GM19023 (cell line): ENCODE data around the gene MISP.
A peak's percentile ranks its signal among the peaks of the same experiment; 100 is the strongest.

Experiments used
- ATAC-seq: cut with Tn5 transposase; IDR thresholded peaks from one replicate; pipeline ENCODE4 v1.9.1; 2021; ENCODE audit warnings: mild to moderate bottlenecking, moderate library complexity; ENCODE audit not compliant: unreplicated experiment

Gene MISP

DNA sequence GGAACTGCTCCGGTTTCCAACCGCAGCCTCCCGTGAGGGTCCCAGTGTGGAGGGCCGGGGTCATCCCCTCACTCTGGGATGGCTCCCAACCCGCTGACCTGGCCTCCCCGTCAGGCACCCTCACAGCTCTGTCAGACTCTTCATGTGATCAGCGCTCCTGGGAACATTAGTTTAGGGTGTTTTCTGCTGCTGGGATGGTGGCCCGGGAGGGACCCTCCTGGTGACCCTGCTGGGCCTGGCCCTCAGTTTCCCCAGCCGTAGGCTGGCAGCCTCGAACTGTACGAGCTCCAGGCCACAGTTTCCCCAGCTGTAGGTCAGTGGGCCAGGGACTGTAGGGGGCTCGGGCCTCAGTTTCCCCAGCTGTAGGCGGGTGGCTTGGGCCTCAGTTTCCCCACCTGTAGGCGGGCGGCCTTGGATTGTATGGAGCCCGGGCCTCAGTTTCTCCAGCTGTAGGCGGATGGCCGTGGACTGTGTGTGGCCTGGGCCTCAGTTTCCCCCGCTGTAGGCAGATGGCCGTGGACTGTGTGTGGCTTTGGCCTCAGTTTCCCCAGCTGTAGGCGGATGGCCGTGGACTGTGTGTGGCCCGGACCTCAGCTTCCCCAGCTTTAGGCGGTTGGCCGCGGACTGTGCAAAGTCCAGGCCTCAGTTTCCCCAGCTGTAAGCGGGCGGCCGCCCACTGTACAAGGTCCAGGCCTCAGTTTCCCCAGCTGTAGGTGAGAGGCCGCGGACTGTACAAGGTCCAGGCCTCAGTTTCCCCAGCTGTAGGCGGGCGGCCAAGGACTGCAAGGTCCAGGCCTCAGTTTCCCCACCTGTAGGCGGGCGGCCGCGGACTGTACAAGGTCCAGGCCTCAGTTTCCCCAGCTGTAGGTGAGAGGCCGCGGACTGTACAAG, 45.0 kb downstream of the MISP start:
- no peak for ATAC-seq

DNA sequence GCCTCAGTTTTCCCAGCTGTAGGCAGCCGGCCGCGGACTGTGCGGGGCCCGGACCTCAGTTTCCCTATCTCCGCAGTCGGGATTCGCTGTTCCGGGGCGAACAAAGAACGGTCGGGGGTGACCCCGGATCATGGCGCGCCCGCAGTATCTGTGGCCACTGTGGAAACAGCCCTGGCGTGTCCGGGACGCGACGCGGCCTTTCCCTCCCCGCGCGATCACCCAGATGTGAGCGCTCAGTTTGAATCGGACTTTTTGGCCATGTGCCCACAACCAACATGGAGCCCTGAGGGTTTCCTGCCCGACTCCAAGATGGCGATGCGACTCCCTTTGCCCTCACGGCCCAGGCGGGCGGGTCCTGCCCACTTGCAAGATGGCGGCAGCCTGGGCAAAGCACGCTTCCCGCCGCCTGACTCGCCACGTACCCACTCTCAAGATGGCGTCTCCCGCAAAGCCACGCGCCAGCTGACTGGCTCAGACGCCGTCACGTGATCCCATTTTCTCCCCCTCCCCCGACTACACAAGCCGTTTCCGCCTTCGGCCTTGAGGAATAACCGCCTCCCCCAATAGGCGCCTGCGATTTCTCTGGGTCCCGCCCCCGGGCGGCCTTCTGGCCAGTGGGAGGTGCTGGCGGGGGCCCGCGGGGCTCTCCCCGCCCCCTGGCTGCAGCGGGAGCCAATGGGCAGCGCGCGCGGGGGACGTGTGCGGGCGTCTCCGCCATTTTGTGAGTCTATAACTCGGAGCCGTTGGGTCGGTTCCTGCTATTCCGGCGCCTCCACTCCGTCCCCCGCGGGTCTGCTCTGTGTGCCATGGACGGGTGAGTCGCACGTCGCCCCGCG, 46.0 kb downstream of the MISP start, which contains the start of gene PTBP1:
TSS of gene PTBP1 (plus strand) at position 761 of the 836 bp plus-strand sequence. CDS start at position 807, 46 bp downstream.
- ATAC-seq: peak; percentile 80

DNA sequence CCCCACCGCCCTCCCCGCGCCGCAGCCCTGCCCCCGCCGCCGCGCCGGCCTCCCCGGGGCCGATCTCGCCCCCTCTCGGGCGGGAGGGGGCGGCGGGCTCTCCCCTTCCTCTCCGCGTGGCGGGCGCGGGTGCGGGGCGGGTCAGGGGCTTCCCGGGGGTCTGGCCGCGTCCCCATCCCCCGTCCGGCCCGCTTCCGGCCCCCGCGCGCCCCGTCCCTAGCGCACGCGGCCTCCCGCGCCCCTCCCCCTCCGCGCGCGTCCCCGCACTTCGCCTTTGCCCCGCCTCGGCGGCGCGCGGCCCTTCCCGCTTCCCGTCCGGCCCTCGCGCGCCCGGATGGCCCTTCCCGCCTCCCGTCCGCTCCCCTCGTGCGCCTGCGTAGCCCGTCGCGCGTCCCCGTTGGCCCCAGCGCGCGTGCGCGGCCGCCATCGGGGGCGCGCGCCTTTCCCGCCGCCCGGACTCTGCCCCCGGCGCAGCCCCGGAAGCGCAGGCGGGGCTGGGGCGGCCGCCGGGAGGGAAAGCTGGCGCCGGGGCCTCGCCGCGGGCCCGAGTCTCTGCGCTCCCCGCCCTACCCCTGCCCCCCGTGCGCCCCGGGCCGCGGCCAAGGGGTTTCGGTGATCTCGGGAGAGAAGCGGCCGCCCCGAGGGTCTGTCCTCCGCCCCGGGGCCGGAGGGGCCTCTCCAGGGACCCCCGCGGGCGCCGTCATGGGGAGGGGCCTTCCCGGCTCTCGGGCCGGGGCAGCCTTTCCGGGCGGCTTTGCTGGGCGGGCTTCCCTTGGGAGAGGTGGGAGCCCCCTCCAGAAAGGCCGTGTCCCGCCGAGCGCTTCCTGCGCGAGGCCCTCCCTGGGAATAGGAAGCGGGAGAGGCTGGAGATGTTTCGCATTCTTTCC, 46.9 kb downstream of the MISP start:
- ATAC-seq: peak; percentile 40

- ATAC-seq: no peak
These were observed 47.6 kb downstream of the MISP start for GRCh38 chr19:798415-799075.

DNA sequence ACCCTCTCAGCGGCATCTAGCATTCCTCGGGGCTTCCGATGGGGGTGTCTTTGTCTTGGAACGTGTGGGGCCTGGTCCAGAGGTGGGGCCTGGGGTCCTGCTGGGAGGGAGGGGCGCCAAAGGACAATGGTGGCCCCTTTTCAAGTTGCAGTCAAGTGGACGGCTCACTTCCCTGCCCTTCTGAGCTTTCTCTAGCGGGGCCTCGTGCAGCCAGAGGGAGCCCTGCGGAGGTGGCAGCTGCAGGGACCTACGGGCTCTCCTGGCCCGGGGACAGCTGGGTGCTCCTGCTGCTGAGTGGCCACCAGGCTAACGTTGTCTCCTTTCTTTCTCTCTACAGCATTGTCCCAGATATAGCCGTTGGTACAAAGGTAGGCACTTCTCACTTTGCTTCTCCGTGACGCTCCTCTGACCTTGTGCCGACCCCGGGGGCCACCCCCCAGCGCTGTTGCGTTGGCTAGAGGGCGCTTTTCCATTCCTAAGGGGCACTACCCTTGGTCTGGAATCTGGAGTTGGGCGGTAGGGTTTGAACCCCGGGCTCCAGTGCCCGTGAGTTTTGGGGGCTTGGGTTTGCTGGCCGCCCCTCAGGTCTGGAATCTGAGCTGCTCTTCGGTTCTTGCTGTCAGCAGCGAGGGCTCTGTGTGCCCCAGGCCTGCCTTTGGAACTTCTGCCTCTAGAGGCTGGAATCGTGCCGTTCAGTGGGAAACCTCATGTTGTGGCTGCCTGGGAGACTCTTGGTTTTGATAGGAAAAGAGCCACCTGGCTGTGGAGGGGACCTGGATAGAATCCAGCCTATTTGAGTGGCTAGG, 48.4 kb downstream of the MISP start:
- ATAC-seq: no peak

DNA sequence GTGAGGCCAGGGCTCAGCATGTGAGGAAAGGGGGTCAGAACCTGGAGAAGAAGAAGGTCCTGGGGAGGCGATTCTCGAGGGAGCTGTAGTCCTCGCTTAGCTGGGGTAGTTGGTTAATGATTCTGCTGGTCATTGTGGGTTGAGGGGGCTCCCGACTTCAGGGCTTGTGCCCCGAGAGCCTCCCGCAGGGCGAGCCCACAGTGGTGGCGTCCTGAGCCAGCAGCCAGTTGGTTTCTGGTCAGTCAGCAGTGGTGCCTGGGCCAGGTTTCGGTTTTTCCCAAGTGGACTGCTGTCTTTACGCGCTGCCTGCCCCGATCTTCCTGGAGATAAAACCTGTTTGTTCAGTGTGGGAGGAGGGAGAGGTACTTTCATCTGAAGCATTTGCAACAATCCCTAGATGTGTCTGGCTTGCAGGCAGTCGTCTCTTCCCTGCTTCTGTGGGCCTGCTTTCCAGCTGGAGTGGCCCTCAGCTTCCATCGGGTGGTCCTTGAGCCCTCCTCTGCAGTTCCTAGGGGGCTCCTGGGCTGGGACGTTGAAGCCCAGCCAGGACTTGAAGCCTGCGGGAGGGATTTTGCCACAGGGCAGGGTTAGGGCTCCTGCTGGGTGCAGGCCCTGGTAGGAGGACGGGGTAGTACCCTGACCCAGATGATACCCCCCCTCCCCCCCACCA, 49.6 kb downstream of the MISP start:
- no peak for ATAC-seq

- ATAC-seq: no peak
These were observed 50.3 kb downstream of the MISP start for GRCh38 chr19:801030-801860.

GRCh38 chr19:801861-802497, 51.1 kb downstream of the MISP start:
- no peak for ATAC-seq

- ATAC-seq: no peak
These were observed 51.7 kb downstream of the MISP start for GRCh38 chr19:802498-803098.

DNA sequence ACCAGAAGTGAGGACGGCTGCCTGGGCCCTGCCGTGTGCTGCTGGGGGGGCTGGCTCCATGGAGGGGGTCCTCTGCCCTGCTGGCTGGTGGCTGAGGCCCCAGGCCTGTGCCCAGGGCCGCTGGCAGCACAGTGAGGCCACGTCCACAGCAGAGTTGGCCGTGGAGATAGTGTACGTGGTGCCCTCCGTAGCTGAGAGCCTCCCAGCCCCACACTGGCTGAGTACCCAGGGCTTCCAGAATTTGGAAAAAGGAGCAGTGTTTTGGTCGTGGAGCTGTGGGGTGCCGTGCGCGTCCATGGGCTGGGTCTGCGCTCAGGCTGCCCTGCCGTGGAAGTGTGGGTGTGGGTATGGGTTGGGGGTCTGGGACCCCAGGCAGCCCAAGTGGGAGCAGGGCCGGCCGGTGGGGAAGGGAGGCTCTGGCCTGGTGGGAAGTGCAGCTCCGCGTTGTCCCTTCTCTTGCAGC, 52.2 kb downstream of the MISP start:
- no peak for ATAC-seq

GRCh38 chr19:803686-804418, 52.9 kb downstream of the MISP start:
- ATAC-seq: no peak

DNA sequence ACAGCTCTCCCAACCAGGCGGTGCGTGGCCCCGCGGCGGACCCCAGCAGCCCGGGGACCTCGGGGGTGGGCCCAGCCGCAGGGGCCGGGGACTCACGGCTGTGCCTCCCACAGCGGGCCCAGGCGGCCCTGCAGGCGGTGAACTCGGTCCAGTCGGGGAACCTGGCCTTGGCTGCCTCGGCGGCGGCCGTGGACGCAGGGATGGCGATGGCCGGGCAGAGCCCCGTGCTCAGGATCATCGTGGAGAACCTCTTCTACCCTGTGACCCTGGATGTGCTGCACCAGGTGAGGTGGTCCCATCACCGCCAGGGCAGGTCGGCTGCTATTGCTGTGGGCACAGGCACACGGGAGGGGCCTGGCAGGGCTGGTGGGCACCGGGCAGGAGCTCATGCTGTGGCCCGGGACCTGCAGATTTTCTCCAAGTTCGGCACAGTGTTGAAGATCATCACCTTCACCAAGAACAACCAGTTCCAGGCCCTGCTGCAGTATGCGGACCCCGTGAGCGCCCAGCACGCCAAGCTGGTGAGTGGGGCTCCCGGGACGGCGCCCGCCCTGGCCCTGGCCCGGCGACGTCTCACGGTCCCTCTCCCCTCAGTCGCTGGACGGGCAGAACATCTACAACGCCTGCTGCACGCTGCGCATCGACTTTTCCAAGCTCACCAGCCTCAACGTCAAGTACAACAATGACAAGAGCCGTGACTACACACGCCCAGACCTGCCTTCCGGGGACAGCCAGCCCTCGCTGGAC, 53.7 kb downstream of the MISP start:
- ATAC-seq: no peak

GRCh38 chr19:805166-805551, 54.2 kb downstream of the MISP start:
- ATAC-seq: no peak

GRCh38 chr19:805600-806550, 55.0 kb downstream of the MISP start:
- ATAC-seq: no peak
